CD4-positive, alpha-beta T cell treated with Interleukin-4 for 4 hours (primary cell): Measurements from ENCODE around the gene ABCC6.
"Not testable (repeated sequence)": the region's sequence is repeated elsewhere in the genome, so short reads cannot be mapped to it uniquely, and the experiment has no call there.

Experiments
- DNase-seq: peaks from one replicate; pipeline ENCODE4 v3.0.0-alpha.2; 2020

ABCC6 gene

DNA sequence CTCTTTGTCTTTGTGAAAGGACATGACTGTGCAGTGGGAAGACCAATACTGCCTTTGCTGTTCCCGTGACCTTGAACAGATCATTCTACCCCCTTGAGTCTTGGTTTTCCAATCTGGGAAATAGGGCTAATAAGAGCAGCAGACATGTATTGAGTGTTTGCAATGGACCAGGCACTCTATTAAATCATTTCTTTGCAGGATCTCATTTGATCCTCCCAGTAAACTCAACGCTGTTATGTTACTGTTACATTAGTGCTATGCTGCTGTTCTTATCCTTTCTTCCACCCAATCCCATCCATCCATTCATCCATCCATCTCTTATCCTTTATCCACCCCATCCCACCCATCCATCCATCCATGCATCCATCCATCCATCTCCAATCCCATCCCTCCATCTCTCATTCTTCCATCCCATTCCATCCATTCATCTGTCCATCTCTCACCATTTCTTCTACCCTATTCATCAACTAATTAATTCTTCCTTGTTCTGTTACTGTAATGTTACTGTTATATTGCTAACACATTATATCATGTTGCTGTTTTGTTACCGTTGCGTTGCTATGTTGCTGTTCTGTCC is 65.1 kb downstream of the ABCC6 start:
- DNase-seq = no peak

GRCh38 chr16:16157166-16157565 is 66.1 kb downstream of the ABCC6 start:
- no peak for DNase-seq

DNA sequence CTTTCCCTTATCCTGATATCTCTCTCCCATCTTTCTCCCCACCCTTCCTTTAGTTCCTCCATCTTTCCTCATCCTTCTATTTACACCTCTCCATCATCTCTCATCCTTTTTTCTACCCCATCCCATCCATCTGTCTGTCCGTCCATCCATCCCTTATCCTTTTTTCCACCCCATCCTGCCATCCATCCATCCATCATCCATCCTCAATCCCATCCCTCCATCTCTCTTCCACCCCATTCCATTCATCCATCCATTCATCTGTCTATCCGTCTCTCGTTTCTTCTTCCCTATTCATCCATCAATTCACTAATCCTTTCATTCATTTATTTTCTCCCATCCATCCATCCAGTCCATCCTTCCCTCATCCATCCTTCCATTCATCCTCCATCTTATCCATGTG is 68.1 kb downstream of the ABCC6 start:
- DNase-seq = no peak

DNA sequence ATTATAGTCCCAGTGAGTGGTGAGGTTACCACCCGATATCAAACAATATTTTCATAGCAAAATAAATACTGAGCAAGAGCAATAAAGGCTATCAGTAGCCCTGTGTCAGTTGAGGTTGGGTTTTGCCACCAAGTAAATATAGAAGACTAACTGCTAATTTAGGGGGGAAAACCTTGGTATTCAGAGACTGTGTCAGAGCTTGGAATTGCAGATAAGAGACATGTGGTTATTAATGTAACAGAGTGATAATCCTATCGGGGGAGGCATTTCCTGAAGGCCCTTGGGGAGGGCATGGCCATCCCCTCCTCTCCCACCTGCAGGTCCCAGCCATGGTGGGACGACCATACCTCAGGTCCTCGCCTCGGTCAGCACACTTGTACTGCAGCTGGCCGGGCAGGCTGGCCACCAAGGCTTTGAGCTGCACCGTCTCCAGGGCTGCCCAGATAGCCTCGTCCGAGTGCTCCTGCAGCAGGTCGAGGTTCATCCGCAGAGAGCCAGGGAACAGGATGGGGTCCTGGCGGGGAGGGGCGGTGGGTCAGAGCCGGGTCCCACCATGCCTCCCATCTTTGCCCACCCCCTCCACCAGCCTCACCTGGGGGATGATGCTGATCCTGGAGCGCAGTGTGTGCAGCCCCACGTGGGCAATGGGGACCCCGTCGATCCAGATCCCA is 68.9 kb downstream of the ABCC6 start:
- DNase-seq = no peak

- not testable (repeated sequence) for DNase-seq
Measured at GRCh38 chr16:16153000-16153399, 70.3 kb downstream of the ABCC6 start.

- DNase-seq = no peak
Measured at GRCh38 chr16:16151315-16151714, 72.0 kb downstream of the ABCC6 start.

- no peak for DNase-seq
Measured at GRCh38 chr16:16150878-16151152, 72.5 kb downstream of the ABCC6 start.

- DNase-seq = no peak
Measured at GRCh38 chr16:16150117-16150877, 73.0 kb downstream of the ABCC6 start.

- DNase-seq = no peak
Measured at GRCh38 chr16:16149710-16150116, 73.6 kb downstream of the ABCC6 start.

GRCh38 chr16:16148755-16149154 is 74.5 kb downstream of the ABCC6 start:
- no peak for DNase-seq

- not testable (repeated sequence) for DNase-seq
Measured at GRCh38 chr16:16148000-16148599, 75.2 kb downstream of the ABCC6 start.

DNA sequence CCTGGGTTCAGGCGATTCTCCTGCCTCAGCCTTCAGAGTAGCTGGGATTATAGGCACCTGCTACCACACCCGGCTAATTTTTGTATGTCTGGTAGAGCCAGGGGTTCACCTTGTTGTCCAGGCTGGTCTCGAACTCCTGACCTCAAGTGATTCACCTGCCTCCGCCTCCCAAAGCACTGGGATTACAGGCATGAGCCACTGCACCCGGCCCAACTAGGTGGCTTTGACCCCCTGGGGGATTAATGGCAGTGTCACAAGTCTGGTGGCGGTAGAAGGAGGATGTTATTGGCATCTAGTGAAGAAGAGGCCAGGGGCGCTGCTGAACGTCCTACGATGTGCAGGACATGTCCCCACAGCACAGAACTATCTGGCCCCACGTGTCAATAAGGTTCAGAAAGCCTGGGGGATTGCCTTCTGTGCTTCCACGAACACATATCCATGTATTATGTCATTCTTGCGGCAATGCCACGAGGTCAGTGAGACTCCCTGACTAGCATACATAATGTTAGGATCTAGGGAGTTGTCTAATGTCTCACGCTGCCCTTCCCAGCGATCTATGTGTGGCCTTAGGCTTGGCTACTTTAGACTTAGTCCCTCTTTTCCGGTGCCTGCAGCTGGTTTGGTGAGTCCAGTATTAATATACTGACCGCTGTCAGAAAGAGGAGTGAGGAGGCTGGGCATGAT is 75.8 kb downstream of the ABCC6 start:
- DNase-seq = no peak

DNA sequence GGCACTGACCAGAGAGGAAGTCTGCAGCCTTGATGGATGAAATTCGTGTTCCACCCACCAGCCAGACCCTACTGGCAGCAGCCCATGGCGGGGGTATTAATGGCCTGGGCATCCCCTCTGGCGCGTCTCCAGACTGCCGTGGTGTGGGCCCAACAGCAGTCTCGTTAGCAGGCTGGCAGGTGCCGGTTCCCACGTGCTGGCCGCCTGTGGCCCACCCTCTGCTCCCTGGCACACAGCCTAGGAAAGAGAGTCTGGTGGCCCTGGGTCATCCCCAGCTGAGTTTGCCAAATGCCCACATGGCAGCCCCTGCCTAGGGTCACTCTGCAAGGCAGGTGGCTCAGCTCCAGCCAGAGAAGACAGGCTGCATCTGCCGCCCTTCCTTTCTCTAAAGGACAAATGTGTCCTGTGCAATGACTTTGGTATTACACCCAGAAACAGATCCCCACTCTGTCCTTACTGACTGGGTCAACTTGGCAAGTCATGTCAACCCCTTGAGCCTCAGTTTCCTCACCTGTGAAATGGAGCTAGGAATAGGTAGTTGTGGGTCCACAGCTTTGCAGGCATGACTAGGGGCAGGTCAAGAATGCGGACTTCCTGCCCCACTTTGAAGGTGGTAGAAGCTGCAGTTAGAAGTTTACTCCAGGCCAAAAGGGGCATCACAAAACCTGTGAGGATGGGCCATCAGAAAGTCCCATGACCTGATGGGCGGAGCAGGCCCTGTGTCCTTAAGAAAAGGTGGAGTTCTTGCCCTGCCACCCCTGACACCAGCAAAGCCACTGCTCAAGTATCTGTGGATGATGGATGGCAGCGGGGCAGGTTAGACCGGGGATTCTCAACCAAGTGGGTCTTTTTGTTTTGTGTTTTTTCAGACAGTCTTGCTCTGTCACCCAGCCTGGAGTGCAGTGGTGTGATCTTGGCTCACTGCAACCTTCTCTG is 76.6 kb downstream of the ABCC6 start:
- DNase-seq = no peak

DNA sequence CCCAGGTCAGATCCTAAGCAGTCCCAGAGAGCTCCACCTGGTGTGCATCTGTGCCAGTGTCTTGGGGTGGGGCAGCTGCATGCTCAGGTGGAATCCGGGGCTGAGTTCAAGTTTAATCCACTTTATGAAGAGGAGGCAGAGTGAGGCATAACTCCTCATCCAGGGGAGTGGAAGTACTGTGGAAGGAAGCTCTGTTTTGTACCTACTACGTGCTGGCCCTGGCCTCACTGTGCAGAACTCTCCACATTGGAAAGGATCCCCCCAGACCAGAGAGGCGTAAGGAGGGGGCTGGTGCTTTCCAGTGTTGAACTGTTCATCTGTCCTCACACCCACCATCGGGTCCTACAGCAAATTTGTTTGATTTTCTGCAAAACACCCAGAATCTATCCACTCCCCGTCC is 78.0 kb downstream of the ABCC6 start:
- no peak for DNase-seq

DNA sequence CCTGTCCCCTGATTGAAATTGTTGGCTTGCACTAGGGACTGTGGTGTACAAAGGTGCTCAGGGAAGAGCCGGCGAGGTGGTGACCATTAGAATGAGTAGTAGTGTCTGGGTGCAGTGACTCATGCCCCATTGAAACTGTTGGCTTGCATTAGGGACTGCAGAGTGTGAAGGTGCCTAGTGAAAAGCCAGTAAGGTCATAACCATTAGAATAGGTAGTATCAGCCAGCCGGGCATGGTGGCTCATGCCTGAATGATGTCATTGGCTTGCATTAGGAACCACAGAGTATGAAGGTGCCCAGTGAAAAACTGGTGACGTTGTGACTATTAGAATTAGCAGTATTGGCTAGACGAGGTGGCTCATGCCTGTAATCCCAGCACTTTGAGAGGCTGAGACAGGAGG is 78.9 kb downstream of the ABCC6 start:
- no peak for DNase-seq

DNA sequence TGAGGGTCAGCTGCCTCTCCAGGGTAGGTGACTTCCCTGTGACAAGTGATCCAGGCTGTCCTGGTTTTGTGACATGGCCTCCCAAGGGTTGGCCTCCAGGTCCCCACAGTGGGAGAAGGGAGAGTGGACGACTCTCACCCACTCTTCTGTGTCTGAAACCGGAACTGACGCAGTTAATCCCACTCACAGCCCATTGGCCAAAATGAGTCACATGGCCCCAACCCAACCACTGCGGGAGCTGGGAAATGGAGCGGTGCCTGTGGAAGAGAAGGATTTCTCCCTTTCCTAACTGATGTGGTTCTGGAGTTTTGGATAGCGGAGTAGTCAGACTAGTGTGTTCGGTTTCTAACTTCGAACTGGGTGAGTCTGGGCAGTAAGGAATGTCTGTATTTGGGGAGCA is 79.4 kb downstream of the ABCC6 start:
- no peak for DNase-seq

DNA sequence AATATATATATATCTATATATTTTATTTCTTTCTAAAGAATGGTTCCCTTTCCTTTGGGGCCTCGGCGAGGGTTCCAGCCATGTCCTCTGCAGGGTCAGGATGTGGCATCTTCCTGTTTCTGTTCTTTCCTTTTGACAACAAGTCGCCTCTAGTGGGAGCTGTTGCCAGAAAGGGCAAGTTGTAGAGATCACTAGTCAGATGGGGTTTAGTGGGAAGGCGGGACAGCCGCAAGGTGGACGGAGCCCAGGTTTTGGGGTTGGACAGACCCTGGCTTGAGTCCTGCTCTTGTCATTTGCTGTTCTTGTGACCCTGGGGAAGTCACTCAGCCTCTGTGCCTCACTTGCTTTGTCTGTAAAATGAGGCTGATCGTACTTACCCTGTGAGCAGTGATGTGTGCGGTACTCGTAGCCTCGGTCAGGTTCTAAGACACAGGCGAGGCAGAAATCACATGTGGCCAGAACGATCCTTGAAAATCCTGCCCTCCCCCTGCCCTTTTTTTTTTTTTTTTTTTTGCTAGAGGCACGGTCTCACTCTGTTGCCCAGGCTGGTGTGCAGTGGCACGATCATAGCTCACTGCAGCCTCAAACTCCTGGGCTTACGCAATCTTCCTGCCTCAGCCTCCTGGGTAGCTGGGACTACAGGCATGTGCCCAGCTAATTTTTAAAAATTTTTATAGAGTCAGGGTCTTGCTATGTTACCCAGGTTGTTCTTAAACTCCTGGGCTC is 80.1 kb downstream of the ABCC6 start:
- DNase-seq = no peak

GRCh38 chr16:16141784-16142396 is 81.4 kb downstream of the ABCC6 start:
- DNase-seq = no peak

DNA sequence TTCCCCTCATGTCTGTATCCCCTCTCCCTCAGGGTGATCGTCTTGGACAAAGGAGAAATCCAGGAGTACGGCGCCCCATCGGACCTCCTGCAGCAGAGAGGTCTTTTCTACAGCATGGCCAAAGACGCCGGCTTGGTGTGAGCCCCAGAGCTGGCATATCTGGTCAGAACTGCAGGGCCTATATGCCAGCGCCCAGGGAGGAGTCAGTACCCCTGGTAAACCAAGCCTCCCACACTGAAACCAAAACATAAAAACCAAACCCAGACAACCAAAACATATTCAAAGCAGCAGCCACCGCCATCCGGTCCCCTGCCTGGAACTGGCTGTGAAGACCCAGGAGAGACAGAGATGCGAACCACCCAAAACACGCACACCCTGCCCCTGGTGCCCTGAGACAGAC is 82.2 kb downstream of the ABCC6 start:
- no peak for DNase-seq

DNA sequence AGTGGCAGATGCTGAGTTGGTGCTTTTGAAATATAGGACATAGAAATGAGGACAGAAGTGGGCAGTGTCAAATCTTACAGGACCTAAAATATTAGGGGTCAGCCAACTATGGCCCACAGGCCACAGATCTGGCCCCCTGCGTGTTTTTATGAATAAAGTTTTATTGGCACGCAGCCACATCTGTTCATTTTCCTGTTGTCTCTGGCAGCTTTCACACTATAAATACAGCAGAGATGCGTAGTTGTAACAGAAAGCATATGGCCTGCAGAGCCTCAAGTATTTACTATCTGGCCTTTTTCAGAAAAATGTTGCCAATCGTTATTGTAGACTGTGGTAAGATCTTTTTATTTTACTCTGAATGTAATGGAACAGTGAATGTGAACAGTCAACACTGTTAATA is 82.8 kb downstream of the ABCC6 start:
- DNase-seq = no peak

GRCh38 chr16:16139806-16140205 is 83.5 kb downstream of the ABCC6 start:
- DNase-seq = no peak
